Activated T-cell treated with anti-CD3 and anti-CD28 coated beads, Interleukin-2, amount 50 U/mL, for 24 hours (primary cell): ENCODE measurements around the gene TMEM135.

Experiments
- DNase-seq: peaks from one replicate; pipeline ENCODE4 v3.0.0-alpha.2; 2020
- H3K27ac Mint-ChIP-seq: 2 replicates; pipeline ENCODE4 v1.8.0; 2020; ENCODE audit warnings: mild to moderate bottlenecking, mixed read lengths
- H3K27me3 Mint-ChIP-seq: 2 replicates; pipeline ENCODE4 v1.8.0; 2020; ENCODE audit warnings: mixed read lengths
- H3K36me3 Mint-ChIP-seq: 2 replicates; pipeline ENCODE4 v1.8.0; 2020; ENCODE audit warnings: low read depth, mixed read lengths
- H3K4me1 Mint-ChIP-seq: 2 replicates; pipeline ENCODE4 v1.8.0; 2020; ENCODE audit warnings: low read depth, mixed read lengths
- H3K4me3 Mint-ChIP-seq: 2 replicates; pipeline ENCODE4 v1.8.0; 2020; ENCODE audit warnings: mild to moderate bottlenecking, moderate library complexity, mixed read lengths
- H3K9me3 Mint-ChIP-seq: 2 replicates; pipeline ENCODE4 v1.8.0; 2020; ENCODE audit warnings: mixed read lengths

The TMEM135 gene

DNA sequence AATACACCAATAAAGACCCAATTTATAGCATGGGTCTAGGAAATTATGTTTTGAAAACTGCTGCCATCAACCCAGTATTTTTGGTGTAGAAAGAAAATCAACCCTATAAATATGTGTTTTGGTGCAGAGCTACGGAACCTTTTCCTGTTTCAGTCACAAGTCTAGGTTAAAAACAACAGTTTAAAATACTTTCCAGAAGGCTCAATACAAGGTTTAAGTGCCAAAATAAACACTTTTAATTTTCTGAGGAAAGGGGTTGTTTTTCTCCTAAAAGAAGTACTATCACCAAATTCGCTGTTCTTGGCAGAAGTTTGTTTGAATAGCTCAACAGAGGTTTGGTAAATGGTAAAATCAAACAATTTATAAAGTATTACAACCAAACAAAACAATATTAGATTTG lies 201.3 kb downstream of the TMEM135 start:
- H3K27ac Mint-ChIP-seq = no peak overlapping the region
- peaks cover 16% of the 10 kb centered on the region for H3K36me3 Mint-ChIP-seq
- H3K9me3 Mint-ChIP-seq = peaks cover 2% of the 10 kb centered on the region
- no peaks in the 10 kb centered on the region for H3K4me1 Mint-ChIP-seq
- H3K27me3 Mint-ChIP-seq = no peaks in the 10 kb centered on the region
- DNase-seq = no peak
- no peak overlapping the region for H3K4me3 Mint-ChIP-seq

DNA sequence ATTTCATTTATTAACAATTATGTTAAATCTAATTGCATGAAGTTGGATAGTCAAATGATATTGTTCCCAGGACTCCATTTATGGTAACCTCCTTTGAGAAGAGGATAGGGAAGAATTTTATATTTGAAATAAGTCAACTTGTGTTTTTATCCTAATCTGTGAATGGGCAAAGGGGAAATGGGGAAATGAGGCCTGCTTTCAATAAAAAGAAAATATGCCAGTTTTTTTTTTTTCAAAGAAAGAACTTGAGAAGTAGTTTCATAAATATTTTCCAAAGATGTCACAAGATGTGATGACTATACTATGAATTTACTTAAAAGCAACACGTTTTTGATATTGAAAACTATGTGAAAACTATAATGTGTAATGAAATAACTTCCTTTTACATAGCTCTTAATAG lies 201.8 kb downstream of the TMEM135 start:
- no peaks in the 10 kb centered on the region for H3K27me3 Mint-ChIP-seq

GRCh38 chr11:87251560-87251959 lies 213.8 kb downstream of the TMEM135 start:
- H3K27me3 Mint-ChIP-seq = no peaks in the 10 kb centered on the region
- no peak for DNase-seq
- H3K4me3 Mint-ChIP-seq = no peak overlapping the region
- H3K4me1 Mint-ChIP-seq = peaks cover 44% of the 10 kb centered on the region
- H3K27ac Mint-ChIP-seq = peak overlapping the region; percentile 75
- peaks cover 5% of the 10 kb centered on the region for H3K9me3 Mint-ChIP-seq
- peaks cover 13% of the 10 kb centered on the region for H3K36me3 Mint-ChIP-seq

More for the DNA sequence above, 201.8 kb downstream of the TMEM135 start:
- no peak for DNase-seq
- Mint-ChIP-seq H3K4me3 (no peak overlapping the region), H3K9me3 (peaks cover 2% of the 10 kb centered on the region), H3K4me1 (no peaks in the 10 kb centered on the region), H3K27ac (no peak overlapping the region), H3K36me3 (peaks cover 18% of the 10 kb centered on the region)

DNA sequence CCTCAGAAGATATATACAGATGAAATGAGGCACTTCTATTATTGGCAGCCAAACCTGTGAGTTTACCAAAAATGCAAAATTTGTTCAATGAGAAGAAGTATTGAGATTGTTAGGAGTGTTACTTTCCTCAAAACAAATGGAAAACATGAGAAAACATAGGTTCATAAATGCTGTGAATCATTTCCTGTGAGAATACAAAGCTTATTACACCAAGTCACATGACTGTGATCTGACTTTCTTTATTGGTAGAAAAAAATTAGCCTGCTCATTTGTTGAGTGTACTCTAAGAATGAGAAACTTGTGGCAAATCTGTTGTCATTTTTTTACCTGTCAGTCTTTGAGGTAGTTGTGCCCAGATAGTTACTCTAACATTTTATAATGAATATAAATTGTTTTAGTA lies 215.1 kb downstream of the TMEM135 start:
- Mint-ChIP-seq H3K27me3 (no peaks in the 10 kb centered on the region), H3K4me3 (no peak overlapping the region), H3K27ac (peak overlapping the region; percentile 85), H3K4me1 (peaks cover 48% of the 10 kb centered on the region), H3K9me3 (peaks cover 3% of the 10 kb centered on the region), H3K36me3 (peaks cover 2% of the 10 kb centered on the region)
- DNase-seq = no peak

GRCh38 chr11:87254562-87254961 lies 216.8 kb downstream of the TMEM135 start:
- H3K4me3 Mint-ChIP-seq = no peak overlapping the region
- H3K27me3 Mint-ChIP-seq = no peaks in the 10 kb centered on the region
- H3K36me3 Mint-ChIP-seq = no peaks in the 10 kb centered on the region
- no peaks in the 10 kb centered on the region for H3K9me3 Mint-ChIP-seq
- peaks cover 36% of the 10 kb centered on the region for H3K4me1 Mint-ChIP-seq
- no peak overlapping the region for H3K27ac Mint-ChIP-seq
- DNase-seq = no peak

GRCh38 chr11:87255589-87255988 lies 217.9 kb downstream of the TMEM135 start:
- Mint-ChIP-seq H3K36me3 (no peaks in the 10 kb centered on the region), H3K27me3 (no peaks in the 10 kb centered on the region), H3K4me3 (no peak overlapping the region), H3K27ac (no peak overlapping the region), H3K9me3 (no peaks in the 10 kb centered on the region), H3K4me1 (peaks cover 35% of the 10 kb centered on the region)
- no peak for DNase-seq

GRCh38 chr11:87256694-87257340 lies 219.1 kb downstream of the TMEM135 start:
- H3K4me1 Mint-ChIP-seq = peaks cover 27% of the 10 kb centered on the region
- H3K9me3 Mint-ChIP-seq = no peaks in the 10 kb centered on the region
- no peak overlapping the region for H3K4me3 Mint-ChIP-seq
- no peaks in the 10 kb centered on the region for H3K36me3 Mint-ChIP-seq
- DNase-seq = no peak
- H3K27ac Mint-ChIP-seq = no peak overlapping the region
- no peaks in the 10 kb centered on the region for H3K27me3 Mint-ChIP-seq

- Mint-ChIP-seq H3K9me3 (no peaks in the 10 kb centered on the region), H3K27me3 (no peaks in the 10 kb centered on the region), H3K36me3 (no peaks in the 10 kb centered on the region), H3K27ac (no peak overlapping the region), H3K4me3 (no peak overlapping the region), H3K4me1 (peaks cover 16% of the 10 kb centered on the region)
- no peak for DNase-seq
Measured at GRCh38 chr11:87258171-87258833, 220.6 kb downstream of the TMEM135 start.

- no peak for DNase-seq
- peaks cover 12% of the 10 kb centered on the region for H3K4me1 Mint-ChIP-seq
- no peaks in the 10 kb centered on the region for H3K9me3 Mint-ChIP-seq
- H3K27ac Mint-ChIP-seq = no peak overlapping the region
- H3K4me3 Mint-ChIP-seq = no peak overlapping the region
- no peaks in the 10 kb centered on the region for H3K36me3 Mint-ChIP-seq
- H3K27me3 Mint-ChIP-seq = no peaks in the 10 kb centered on the region
Measured at GRCh38 chr11:87259736-87260135, 222.0 kb downstream of the TMEM135 start.

DNA sequence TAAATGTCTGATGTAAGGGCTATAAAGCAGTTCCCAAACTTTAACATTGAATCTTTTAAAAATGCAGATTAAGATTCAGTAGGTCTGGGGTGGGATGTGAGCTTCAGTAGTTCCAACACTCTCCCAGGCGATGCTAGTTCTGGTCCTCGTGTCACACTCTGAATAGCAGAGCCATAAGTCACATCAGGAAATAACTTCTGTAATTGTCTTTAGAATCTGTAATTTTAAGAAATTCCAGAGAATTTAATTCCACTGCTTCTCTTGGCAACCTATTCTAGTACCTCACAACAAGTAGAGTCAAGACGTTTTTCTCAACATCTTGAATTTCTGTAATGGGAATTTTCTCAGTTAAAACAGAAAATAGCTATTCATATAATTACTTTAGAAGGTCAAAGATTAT lies 223.1 kb downstream of the TMEM135 start:
- no peak for DNase-seq
- no peaks in the 10 kb centered on the region for H3K9me3 Mint-ChIP-seq
- H3K4me3 Mint-ChIP-seq = no peak overlapping the region
- H3K27ac Mint-ChIP-seq = no peak overlapping the region
- H3K4me1 Mint-ChIP-seq = peaks cover 4% of the 10 kb centered on the region
- no peaks in the 10 kb centered on the region for H3K36me3 Mint-ChIP-seq
- no peaks in the 10 kb centered on the region for H3K27me3 Mint-ChIP-seq

- DNase-seq = no peak
- Mint-ChIP-seq H3K36me3 (no peaks in the 10 kb centered on the region), H3K4me3 (no peak overlapping the region), H3K27me3 (no peaks in the 10 kb centered on the region), H3K9me3 (no peaks in the 10 kb centered on the region), H3K4me1 (no peaks in the 10 kb centered on the region), H3K27ac (no peak overlapping the region)
Measured at GRCh38 chr11:87263264-87263838, 225.6 kb downstream of the TMEM135 start.

DNA sequence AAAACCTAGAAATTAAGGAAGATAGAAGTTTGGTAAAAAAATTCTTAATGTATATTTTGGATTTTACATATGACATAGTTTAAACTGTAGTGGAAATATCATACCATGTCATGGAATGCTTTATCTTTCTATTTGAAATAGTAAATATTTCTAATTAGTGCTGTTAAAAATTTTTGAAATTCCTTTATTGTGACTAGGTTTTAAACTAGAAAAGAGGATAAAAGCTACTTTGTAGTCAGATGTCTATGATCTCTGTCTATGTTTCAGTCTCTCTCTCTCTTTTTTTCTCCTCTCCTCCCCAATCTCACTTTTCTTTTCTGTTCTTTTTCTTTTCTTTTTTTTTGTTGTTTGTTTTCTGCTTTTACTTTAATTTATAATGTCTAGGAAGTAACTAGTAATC lies 226.2 kb downstream of the TMEM135 start:
- no peaks in the 10 kb centered on the region for H3K27me3 Mint-ChIP-seq
- no peaks in the 10 kb centered on the region for H3K4me1 Mint-ChIP-seq
- DNase-seq = no peak

DNA sequence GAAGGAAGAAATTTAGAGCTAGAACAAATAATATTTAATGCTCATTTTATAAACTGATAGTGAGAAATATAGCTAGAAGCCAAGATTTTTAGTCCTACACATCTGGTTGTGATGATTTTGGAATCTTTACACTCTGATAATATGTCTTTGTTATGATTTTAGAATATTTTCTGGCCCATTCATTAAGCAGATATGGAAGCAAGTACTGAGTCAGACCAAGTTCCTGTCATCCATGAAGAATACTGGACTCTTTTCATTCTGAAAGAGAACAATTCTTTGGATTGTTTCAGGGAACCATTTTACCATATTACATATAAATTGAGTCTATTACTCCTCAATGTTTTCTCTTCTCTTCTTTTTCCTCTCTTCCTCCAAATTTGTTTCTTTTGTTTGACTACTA lies 227.4 kb downstream of the TMEM135 start:
- Mint-ChIP-seq H3K36me3 (no peaks in the 10 kb centered on the region), H3K4me1 (no peaks in the 10 kb centered on the region), H3K4me3 (no peak overlapping the region), H3K27ac (no peak overlapping the region), H3K9me3 (no peaks in the 10 kb centered on the region), H3K27me3 (no peaks in the 10 kb centered on the region)
- DNase-seq = no peak

More for the DNA sequence above, 226.2 kb downstream of the TMEM135 start:
- Mint-ChIP-seq H3K27ac (no peak overlapping the region), H3K9me3 (no peaks in the 10 kb centered on the region), H3K36me3 (no peaks in the 10 kb centered on the region), H3K4me3 (no peak overlapping the region)

DNA sequence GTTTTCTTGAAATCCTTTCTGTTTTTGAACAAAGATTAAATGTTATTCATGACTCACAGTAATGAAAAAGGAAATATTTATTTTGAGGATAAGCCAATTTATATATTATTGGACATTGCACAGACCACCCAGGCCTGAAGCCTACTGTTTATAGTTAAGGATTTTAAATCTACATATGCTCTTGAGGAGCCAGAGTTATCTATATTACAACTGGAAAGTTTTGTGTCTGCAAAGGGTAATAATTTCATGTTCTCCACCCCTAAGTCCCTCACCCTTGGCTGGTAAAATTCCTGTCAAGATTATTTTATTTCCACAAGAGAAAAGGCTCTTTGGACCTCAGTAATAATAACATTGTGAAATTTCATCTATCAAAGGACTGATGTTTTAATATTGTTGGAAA lies 228.2 kb downstream of the TMEM135 start:
- no peaks in the 10 kb centered on the region for H3K27me3 Mint-ChIP-seq
- H3K27ac Mint-ChIP-seq = no peak overlapping the region
- no peaks in the 10 kb centered on the region for H3K36me3 Mint-ChIP-seq
- H3K4me1 Mint-ChIP-seq = no peaks in the 10 kb centered on the region
- H3K9me3 Mint-ChIP-seq = no peaks in the 10 kb centered on the region
- no peak for DNase-seq
- no peak overlapping the region for H3K4me3 Mint-ChIP-seq

DNA sequence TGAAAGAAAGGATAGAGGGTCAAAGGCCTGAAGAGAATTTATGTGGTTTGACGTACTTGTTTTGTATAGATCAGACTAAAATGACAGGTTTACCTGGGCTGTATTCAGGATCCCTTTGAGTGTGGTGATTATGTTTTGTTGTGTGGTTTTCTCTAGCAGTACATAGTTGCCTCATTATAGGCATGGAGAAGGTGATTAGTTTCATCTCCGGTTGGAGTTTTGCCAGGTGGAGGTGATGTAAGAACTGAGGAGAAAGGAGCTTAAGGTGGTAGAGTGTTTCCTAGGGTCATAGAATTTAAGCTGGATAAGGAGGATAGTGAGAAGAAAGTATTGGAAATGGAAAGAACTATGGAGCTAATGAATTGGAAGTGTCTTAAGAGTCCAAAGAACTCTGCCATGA lies 229.0 kb downstream of the TMEM135 start:
- no peaks in the 10 kb centered on the region for H3K4me1 Mint-ChIP-seq
- no peaks in the 10 kb centered on the region for H3K27me3 Mint-ChIP-seq
- no peak for DNase-seq
- no peaks in the 10 kb centered on the region for H3K36me3 Mint-ChIP-seq
- no peak overlapping the region for H3K27ac Mint-ChIP-seq
- no peak overlapping the region for H3K4me3 Mint-ChIP-seq
- no peaks in the 10 kb centered on the region for H3K9me3 Mint-ChIP-seq
